ENCODE measurements around the gene GTPBP10.

DNA sequence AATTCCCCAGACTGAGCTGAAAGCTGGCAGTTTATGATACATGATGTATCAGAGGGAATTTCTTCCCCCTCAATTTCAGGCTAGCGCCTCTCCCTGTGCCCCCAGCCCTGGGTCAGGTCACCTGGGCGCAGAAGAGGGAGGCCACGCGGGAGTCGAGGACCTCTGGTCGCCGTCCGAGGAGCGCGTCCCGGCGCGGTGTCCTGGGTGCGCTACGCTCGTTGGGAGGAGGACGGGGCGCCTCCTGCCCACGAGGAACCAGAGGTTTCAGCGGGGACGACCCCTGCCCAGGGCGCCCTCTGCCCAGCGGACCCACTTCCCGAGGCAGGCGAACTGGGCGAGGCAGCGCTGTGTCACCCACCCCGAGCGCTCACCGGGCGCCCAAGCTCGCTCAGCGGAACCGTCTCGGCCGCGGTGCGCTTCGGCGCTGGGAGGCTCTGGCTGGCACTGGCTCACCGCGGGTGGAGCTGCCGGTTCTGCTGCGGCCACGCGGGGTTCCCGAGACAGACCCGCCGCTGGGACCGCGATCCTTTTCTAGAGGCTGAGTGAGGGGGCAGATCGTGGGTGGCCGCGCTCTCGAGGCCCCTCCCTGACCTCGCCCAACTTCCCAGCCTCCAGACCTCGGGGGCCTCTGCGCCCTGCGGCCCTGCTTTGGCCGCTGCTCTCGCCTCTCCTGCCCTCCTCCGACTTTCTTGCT lies 25.6 kb upstream of the GTPBP10 start, which contains the start of gene FAM237B:
- TF ChIP-seq EZH2 (IDR thresholded peaks at IDR 0.05; ENCODE audit: borderline replicate concordance, insufficient read depth, low read depth, low read length, poor library complexity, severe bottlenecking): no peak
- no peak for TF ChIP-seq CTCF (IDR thresholded peaks at IDR 0.05)
